ENCODE data around the gene SND1. TPM values are rescaled to one million over a fixed set of nuclear protein-coding genes. Genes with fewer than 3 reads are reported as not detected.

SND1 gene
- total RNA-seq, 2 experiments from 2014 or later, result 193 to 214 TPM

DNA sequence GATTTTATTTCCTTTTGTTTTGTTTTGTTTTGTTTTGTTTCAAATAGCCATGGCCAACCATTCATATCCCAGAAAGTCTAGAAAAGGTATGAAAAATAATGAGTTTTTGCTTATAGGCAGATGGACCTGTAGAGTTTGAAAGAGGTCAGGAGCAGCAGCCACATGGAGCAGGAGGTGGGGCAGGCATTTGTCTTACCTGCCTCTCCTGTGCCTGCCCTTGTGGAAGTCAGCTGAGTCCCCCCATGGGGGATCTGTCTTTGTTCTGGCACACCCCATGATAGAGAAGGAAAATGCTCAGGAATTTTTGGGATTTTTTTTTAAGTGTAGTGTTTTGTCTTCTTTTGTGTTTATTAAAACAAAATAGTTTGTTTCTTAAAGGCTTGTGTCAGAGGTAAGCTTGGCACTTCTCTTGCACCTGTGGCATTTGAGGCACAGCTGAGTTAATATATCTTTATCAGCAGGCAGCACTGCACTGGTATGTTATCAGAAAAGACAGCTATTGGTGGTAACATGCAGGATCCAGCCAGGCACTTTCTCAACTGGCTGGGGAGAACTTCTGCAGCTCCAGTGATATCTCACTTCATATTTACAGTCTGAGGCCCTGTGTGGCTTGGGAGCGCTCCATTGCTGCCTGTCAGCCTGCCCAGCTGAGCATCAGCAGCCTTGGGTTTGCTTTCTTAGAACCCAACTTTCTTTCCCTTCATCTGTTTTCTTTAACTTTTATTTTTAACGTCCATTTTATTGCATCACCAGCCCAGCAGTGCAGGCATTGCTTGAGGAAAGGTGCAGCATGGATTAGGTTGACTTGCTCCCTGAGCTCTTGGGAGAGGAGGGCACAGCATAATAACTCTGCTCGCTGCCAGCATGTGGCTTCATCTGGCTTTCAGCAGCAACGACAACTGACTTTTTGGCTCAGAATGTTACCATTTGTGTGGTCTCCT lies 334.9 kb downstream of the SND1 start:
- intact Hi-C loops (cut with DNase I, micrococcal nuclease), result no loop called here
- Mint-ChIP-seq H3K27ac (no peak overlapping the region), H3K4me3 (no peak overlapping the region), H3K4me1 (peaks cover 13% of the 10 kb centered on the region), H3K36me3 (ENCODE audit: low read depth) (peaks cover 25% of the 10 kb centered on the region), H3K9me3 (ENCODE audit: low read depth) (no peaks in the 10 kb centered on the region), H3K27me3 (no peaks in the 10 kb centered on the region)
- DNase-seq (no peak), ATAC-seq (no peak)
- ChIA-PET CTCF (interaction anchor here (1.2 to 1.4 kb wide), 2 partner anchors 33 to 46 kb away, joined by 3 read pairs; no protein-coding TSS in a partner anchor), POLR2A (no interaction called here)

DNA sequence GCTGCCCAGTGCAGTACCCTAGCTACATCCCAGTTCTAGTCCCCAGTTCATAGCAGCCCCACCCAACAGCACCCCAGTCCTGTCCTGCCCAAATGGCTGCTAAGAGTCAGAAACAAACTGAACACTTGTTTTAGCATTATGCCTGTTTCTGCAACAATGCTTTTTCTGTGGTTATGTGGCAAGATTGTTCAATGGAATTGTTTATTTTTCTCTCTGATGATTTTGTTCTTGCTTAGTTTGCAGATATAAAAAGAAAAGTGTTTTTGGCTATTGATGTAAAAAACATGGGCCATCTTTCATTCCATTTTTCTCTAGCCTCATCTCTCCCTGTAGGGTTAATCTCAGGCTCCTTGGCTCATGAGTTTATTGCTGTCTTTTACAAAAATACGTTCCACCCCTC lies 336.8 kb downstream of the SND1 start:
- Mint-ChIP-seq H3K27me3 (no peaks in the 10 kb centered on the region), H3K27ac (no peak overlapping the region), H3K36me3 (ENCODE audit: low read depth) (peaks cover 28% of the 10 kb centered on the region), H3K4me3 (no peak overlapping the region), H3K4me1 (peaks cover 3% of the 10 kb centered on the region), H3K9me3 (ENCODE audit: low read depth) (no peaks in the 10 kb centered on the region)
- POLR2A ChIA-PET, result no interaction called here
- intact Hi-C loops (cut with DNase I, micrococcal nuclease), result no loop called here
- DNase-seq (no peak), ATAC-seq (no peak)
- CTCF ChIA-PET, result interaction anchor here (1.0 kb wide), 1 partner anchor 12 kb away, joined by 4 read pairs; no protein-coding TSS in a partner anchor

DNA sequence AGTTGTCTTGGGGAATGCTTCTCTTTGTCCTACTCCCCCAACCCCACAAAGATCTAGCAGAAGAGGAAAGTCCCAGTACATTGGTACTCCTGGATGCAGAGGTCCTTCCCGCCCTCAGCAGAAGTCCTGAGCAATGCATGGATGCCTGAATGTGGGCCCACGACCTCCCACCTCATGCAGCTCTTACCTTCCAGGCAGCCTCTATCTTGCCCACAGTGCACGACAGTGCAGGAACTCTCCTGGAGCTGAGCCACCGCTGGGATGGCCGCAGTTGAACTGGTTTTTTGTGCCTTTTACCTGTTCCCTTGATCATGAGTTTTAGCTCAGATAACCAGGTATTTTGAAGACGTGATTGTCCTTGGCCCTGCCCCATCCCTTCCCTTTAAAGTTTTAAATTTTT lies 341.3 kb downstream of the SND1 start:
- no peak for ATAC-seq
- no peaks in the 10 kb centered on the region for H3K27me3 Mint-ChIP-seq
- intact Hi-C loops (cut with DNase I, micrococcal nuclease), result no loop called here
- H3K4me3 Mint-ChIP-seq, result no peak overlapping the region
- DNase-seq, result no peak
- ChIA-PET CTCF (no interaction called here), POLR2A (no interaction called here)
- H3K9me3 Mint-ChIP-seq (ENCODE audit: low read depth), result no peaks in the 10 kb centered on the region
- H3K27ac Mint-ChIP-seq, result no peak overlapping the region
- H3K4me1 Mint-ChIP-seq, result no peaks in the 10 kb centered on the region
- peaks cover 28% of the 10 kb centered on the region for H3K36me3 Mint-ChIP-seq (ENCODE audit: low read depth)

DNA sequence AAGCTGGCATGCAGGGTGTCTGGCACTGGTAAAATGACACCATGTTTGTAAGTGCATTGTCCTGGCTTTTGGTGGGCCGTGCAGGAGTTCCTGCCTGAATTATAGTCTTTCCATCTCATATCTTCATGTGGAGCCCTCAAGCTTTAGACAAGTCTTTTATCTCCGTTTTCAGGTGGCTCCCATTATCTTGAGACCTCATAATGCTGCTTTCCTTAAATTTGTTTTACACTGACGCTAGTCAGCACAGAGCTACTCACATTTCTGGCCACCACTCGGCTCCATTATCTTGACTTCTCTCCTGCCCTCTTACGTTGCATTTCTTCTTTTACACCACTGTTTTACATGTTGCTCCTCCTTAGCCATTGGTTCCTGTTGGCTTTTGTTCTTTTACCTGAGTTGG lies 342.0 kb downstream of the SND1 start:
- no peaks in the 10 kb centered on the region for H3K9me3 Mint-ChIP-seq (ENCODE audit: low read depth)
- ATAC-seq (no peak), DNase-seq (no peak)
- H3K27me3 Mint-ChIP-seq, result no peaks in the 10 kb centered on the region
- no peak overlapping the region for H3K4me3 Mint-ChIP-seq
- no peak overlapping the region for H3K27ac Mint-ChIP-seq
- ChIA-PET CTCF (no interaction called here), POLR2A (no interaction called here)
- intact Hi-C loops (cut with DNase I, micrococcal nuclease), result no loop called here
- H3K36me3 Mint-ChIP-seq (ENCODE audit: low read depth), result peaks cover 30% of the 10 kb centered on the region
- H3K4me1 Mint-ChIP-seq, result no peaks in the 10 kb centered on the region

DNA sequence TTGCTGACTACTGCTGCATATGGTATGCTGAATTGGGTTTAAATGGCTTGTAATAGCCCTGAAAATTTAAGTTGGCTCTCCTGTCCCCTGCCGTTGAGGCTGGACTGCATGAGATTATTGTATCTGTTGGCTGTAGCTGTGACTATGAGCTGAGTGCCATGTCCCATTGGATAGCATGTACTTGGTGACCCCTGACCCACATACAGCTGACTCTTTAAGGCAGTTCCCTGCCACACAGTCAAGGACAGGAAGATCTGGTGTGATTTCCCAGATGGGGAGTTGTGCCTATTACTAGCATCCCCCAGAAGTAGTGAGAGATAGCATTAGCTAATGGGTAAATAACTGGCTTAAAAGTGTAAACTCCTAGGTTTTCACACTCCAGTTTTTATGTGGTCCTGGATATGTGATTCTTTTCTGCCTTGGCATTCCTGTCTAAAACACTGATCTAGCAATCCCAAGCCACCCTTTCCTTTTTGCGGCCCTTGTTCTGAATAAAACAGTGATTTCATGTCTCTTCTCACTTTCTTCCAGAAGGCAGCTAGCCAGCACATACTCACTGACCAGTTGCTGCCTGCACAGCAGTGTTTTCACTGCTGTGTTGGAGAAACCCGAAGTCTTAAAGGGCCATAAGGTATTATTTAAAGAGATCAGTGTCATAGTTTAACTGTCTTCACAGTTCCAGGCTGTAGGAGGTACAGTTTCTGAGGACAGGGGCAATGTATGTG lies 343.3 kb downstream of the SND1 start:
- Mint-ChIP-seq H3K36me3 (ENCODE audit: low read depth) (peaks cover 38% of the 10 kb centered on the region), H3K4me1 (no peaks in the 10 kb centered on the region), H3K27me3 (no peaks in the 10 kb centered on the region), H3K9me3 (ENCODE audit: low read depth) (no peaks in the 10 kb centered on the region), H3K27ac (no peak overlapping the region), H3K4me3 (no peak overlapping the region)
- DNase-seq, result no peak
- ChIA-PET POLR2A (no interaction called here), CTCF (interaction anchor here (1.0 kb wide), 1 partner anchor 215 kb away, joined by 3 read pairs; no protein-coding TSS in a partner anchor)
- intact Hi-C loops (cut with DNase I, micrococcal nuclease), result no loop called here
- no peak for ATAC-seq

DNA sequence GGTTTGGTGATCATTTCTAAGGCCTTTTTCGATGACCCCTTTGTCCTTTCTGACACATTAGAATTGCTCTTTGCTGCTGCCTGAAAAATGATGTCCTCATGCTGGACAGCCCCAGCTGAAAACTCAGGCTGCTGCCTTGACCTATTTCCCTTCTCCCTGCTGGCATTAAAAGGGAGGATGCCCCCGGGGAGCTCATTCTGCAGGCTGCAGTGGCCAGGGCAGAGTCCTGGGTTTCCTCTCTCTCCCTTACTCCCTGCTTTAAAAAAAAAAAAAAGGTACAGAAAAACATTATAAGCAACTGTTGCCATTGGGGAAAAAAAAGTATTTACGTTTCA lies 343.9 kb downstream of the SND1 start:
- CTCF ChIA-PET, result interaction anchor here (1.0 kb wide), 1 partner anchor 214 kb away, joined by 3 read pairs; no protein-coding TSS in a partner anchor
- Mint-ChIP-seq H3K4me3 (no peak overlapping the region), H3K9me3 (ENCODE audit: low read depth) (no peaks in the 10 kb centered on the region), H3K27me3 (no peaks in the 10 kb centered on the region), H3K36me3 (ENCODE audit: low read depth) (peaks cover 38% of the 10 kb centered on the region), H3K27ac (no peak overlapping the region), H3K4me1 (peaks cover 2% of the 10 kb centered on the region)
- DNase-seq (no peak), ATAC-seq (no peak)
- intact Hi-C loops (cut with DNase I, micrococcal nuclease), result no loop called here
- POLR2A ChIA-PET, result no interaction called here

DNA sequence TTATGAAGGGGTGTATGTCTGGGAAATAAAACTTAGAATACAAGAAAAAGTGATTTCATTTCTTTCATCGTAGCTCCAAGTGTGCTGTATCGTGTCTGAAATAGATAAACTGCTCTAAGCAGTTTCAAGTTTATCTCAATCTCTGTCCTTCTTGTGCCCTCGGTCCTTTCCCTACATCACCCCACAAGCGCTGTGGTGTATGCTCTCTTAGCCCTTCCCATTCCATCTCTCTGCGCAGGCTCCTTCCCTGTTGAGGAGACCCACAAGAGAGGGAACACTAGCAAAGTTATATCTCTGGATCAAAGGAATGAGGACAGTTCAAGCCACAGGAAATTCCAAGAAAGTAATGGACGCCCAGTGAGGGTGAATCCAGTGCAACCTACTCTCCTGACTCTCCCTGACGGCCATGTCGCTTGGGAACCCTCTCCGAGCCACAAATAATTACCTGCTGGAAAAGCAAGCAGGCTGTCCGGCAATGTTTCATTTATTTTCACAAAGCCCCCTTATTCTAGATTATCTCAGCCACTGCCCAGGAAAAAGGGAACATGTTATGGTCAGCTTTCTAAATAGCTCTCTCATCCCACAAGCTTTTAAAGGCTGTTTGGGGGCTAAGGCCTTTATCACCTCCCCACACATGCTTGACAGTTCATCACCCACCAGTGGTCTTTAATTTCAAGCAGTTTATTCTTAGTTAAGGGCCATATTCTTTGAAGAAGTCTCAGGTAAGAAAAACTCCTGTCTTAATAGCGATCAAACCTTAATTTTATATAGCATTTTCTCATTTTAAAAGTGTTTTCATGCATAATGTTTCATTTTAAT lies 344.5 kb downstream of the SND1 start:
- Mint-ChIP-seq H3K9me3 (ENCODE audit: low read depth) (no peaks in the 10 kb centered on the region), H3K27me3 (no peaks in the 10 kb centered on the region), H3K4me1 (peaks cover 5% of the 10 kb centered on the region), H3K4me3 (no peak overlapping the region), H3K36me3 (ENCODE audit: low read depth) (peaks cover 34% of the 10 kb centered on the region), H3K27ac (no peak overlapping the region)
- intact Hi-C loops (cut with DNase I, micrococcal nuclease), result no loop called here
- no peak for DNase-seq
- CTCF ChIA-PET, result interaction anchor here (1.0 to 1.5 kb wide), 2 partner anchors 20 to 214 kb away, joined by 3 read pairs; no protein-coding TSS in a partner anchor
- POLR2A ChIA-PET, result no interaction called here
- ATAC-seq, result no peak

DNA sequence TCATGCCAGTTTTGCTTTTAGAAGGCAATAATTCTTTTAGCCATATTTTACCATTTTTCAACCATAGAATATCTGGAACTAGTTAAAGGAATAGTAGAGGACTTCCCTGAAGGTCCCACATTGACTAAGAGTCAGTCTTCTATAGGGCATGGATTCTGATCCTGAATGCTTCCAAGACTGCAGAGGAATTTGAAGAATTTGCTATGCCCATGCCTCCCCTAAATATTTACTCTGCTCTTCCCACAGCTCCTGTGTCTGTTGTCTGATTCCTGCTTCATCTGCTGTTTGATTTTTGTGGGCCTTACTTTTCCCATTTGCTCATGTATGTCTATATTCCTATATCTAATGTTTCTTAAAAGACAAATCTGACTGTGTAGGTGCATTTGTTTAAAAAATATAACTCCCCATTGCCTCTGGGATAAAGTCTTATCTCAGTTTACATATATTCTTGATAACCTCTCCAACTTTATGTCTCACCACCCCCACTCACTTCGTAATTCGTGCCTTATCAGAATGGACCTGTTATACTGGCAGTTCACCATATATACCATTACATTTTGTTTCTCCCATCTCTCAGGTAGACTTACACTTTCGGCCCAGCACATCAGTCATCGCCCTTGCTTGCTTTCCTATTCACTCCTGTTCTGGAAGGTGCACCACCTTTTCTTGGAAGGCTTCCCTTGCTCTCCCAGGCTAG lies 345.4 kb downstream of the SND1 start:
- H3K36me3 Mint-ChIP-seq (ENCODE audit: low read depth), result peaks cover 29% of the 10 kb centered on the region
- H3K4me1 Mint-ChIP-seq, result peaks cover 7% of the 10 kb centered on the region
- no peak overlapping the region for H3K4me3 Mint-ChIP-seq
- no peaks in the 10 kb centered on the region for H3K9me3 Mint-ChIP-seq (ENCODE audit: low read depth)
- CTCF ChIA-PET, result interaction anchor here (1.5 kb wide), 1 partner anchor 19 kb away, joined by 3 read pairs; no protein-coding TSS in a partner anchor
- ATAC-seq (no peak), DNase-seq (no peak)
- H3K27ac Mint-ChIP-seq, result no peak overlapping the region
- POLR2A ChIA-PET, result no interaction called here
- intact Hi-C loops (cut with DNase I, micrococcal nuclease), result no loop called here
- H3K27me3 Mint-ChIP-seq, result no peaks in the 10 kb centered on the region

DNA sequence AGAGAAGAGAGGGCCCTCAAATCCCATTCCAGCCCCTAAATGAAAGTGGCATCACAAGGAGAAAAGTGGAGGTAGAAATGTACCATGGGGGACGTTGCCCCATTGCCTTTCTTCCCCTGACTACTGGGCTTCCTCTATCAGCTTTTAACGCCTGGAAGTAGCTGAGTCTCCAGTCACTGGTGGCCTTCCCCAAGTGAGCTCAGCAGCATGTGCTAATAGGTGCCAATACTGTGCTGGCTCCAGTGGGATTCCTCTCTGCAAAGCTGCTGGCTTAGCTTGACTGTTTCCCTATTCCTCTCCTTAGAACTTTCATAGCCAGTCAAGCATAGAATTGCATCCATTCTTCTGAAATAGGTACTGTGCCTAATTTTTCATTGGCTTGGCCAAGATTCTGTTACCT lies 346.7 kb downstream of the SND1 start:
- ATAC-seq (no peak), DNase-seq (no peak)
- CTCF ChIA-PET, result interaction anchor here (0.9 to 1.3 kb wide), 2 partner anchors 17 to 25 kb away, joined by 4 to 6 read pairs; no protein-coding TSS in a partner anchor
- Mint-ChIP-seq H3K4me1 (peaks cover 19% of the 10 kb centered on the region), H3K27ac (no peak overlapping the region), H3K36me3 (ENCODE audit: low read depth) (peaks cover 27% of the 10 kb centered on the region), H3K9me3 (ENCODE audit: low read depth) (no peaks in the 10 kb centered on the region), H3K27me3 (no peaks in the 10 kb centered on the region), H3K4me3 (no peak overlapping the region)
- POLR2A ChIA-PET, result no interaction called here
- intact Hi-C loops (cut with DNase I, micrococcal nuclease), result no loop called here

DNA sequence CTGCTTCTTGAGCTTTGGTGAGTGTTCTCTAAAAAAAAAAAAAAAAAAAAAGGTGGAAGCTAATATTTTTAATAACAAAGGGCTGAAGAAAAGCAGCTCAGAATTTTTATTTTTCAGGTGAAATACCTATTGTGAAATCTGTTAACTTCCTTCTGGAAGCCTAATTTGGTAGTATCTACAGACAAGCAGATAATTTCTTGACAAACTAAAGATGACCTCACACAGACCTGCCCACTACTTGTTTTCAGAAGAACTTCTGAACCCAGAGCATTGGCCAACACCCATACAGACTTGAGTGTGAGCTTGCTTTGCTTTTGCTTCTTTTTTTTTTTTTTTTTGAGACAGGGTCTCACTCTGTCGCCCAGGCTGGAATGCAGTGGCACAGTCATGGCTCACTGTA lies 348.1 kb downstream of the SND1 start:
- POLR2A ChIA-PET, result no interaction called here
- H3K36me3 Mint-ChIP-seq (ENCODE audit: low read depth), result peaks cover 28% of the 10 kb centered on the region

DNA sequence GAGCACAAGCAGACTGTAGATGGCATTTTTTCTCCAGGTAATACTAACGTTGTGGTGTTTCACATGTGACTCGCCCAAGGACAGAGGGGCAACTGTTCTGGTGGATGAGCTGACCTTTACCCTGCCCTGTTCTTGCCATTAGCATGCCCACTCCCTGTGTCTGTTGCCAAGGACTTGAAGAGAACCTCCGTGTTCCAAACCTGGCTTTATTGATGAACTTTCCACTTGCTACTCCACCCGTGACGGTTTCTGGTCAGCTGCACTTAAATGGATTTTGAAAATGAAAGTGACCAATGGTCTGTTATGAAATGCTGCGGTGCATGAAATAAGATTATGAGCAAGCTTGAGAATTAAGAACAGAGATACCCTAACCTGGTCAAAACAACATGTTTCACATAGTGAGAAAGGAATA lies 348.9 kb downstream of the SND1 start:
- H3K27me3 Mint-ChIP-seq, result no peaks in the 10 kb centered on the region
- H3K36me3 Mint-ChIP-seq (ENCODE audit: low read depth), result peaks cover 25% of the 10 kb centered on the region
- no peak for ATAC-seq
- no peak for DNase-seq
- intact Hi-C loops (cut with DNase I, micrococcal nuclease), result no loop called here
- H3K27ac Mint-ChIP-seq, result no peak overlapping the region
- no peaks in the 10 kb centered on the region for H3K9me3 Mint-ChIP-seq (ENCODE audit: low read depth)
- CTCF ChIA-PET, result interaction anchor here (1.2 kb wide), 1 partner anchor 13 kb away, joined by 4 read pairs; no protein-coding TSS in a partner anchor
- POLR2A ChIA-PET, result no interaction called here
- H3K4me3 Mint-ChIP-seq, result no peak overlapping the region
- H3K4me1 Mint-ChIP-seq, result peaks cover 24% of the 10 kb centered on the region

More for the DNA sequence above, 348.1 kb downstream of the SND1 start:
- no peaks in the 10 kb centered on the region for H3K27me3 Mint-ChIP-seq
- intact Hi-C loops (cut with DNase I, micrococcal nuclease), result no loop called here
- H3K9me3 Mint-ChIP-seq (ENCODE audit: low read depth), result no peaks in the 10 kb centered on the region
- no peak overlapping the region for H3K27ac Mint-ChIP-seq
- DNase-seq (no peak), ATAC-seq (no peak)
- H3K4me3 Mint-ChIP-seq, result no peak overlapping the region
- H3K4me1 Mint-ChIP-seq, result peaks cover 24% of the 10 kb centered on the region
- CTCF ChIA-PET, result interaction anchor here (0.8 to 1.3 kb wide), 4 partner anchors 8 to 209 kb away, joined by 3 to 4 read pairs (median 4); no protein-coding TSS in a partner anchor
